ENCODE measurements around the gene CHRNA1. TPM values are rescaled to one million over a fixed set of nuclear protein-coding genes. Genes with fewer than 3 reads are reported as not detected.

The CHRNA1 gene
- total RNA-seq, 1 donor from 2014 or later: 0.41 TPM

DNA sequence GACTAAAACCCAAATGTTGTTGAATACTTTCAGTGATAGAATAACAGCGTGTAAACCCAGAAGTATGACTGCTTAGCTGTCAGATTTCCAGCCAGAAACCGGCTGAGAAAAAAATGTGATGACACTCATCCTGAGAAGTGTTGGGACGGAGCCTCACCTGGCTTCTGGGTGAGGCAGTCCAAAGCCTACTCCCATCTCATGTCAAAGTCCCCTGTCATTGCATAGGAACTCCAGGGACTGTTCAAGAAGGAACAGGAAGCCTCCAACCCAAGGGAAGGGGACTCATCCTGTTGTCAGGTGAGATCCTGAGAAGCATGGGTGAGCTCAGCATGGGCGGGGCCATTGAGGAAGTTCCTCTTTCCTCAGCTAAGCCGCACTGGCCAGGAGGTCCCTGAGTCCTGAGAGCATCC, 11.3 kb upstream of the CHRNA1 start:
- peak; percentile 19 for DNase-seq (ENCODE audit: low spot score)

DNA sequence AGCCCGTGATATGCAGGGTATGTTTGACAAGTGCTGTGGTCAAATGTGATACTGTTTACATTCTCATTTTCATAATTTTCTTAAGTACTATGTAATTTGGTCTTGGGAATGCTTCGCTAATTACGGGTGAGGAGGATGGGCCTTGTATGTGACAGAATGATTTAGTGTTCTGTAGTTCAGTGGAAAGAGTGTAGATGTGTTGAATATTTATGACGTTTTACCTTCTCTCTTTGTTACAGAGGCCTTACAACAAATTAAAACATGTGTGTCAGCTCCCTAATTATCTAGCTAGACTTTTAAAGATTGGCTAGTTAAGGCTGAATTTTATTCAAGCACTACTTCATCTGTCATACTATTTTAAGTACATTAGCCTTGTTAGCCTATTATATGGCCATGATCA, 10.6 kb upstream of the CHRNA1 start:
- DNase-seq (ENCODE audit: low spot score): no peak
- Mint-ChIP-seq H3K27ac (ENCODE audit: unreplicated experiment) (no peak overlapping the region), H3K27me3 (ENCODE audit: unreplicated experiment) (peaks cover 4% of the 10 kb centered on the region), H3K36me3 (ENCODE audit: low read depth, unreplicated experiment) (no peaks in the 10 kb centered on the region), H3K4me1 (ENCODE audit: unreplicated experiment) (peaks cover 42% of the 10 kb centered on the region), H3K9me3 (ENCODE audit: unreplicated experiment) (no peaks in the 10 kb centered on the region), H3K4me3 (ENCODE audit: unreplicated experiment) (no peak overlapping the region)
- TF ChIP-seq, protein P1, sequence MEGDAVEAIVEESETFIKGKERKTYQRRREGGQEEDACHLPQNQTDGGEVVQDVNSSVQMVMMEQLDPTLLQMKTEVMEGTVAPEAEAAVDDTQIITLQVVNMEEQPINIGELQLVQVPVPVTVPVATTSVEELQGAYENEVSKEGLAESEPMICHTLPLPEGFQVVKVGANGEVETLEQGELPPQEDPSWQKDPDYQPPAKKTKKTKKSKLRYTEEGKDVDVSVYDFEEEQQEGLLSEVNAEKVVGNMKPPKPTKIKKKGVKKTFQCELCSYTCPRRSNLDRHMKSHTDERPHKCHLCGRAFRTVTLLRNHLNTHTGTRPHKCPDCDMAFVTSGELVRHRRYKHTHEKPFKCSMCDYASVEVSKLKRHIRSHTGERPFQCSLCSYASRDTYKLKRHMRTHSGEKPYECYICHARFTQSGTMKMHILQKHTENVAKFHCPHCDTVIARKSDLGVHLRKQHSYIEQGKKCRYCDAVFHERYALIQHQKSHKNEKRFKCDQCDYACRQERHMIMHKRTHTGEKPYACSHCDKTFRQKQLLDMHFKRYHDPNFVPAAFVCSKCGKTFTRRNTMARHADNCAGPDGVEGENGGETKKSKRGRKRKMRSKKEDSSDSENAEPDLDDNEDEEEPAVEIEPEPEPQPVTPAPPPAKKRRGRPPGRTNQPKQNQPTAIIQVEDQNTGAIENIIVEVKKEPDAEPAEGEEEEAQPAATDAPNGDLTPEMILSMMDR (IDR thresholded peaks at IDR 0.05; ENCODE audit: unreplicated experiment): no peak

More for the DNA sequence above, 11.3 kb upstream of the CHRNA1 start:
- Mint-ChIP-seq H3K27me3 (ENCODE audit: unreplicated experiment) (peaks cover 4% of the 10 kb centered on the region), H3K4me1 (ENCODE audit: unreplicated experiment) (peaks cover 42% of the 10 kb centered on the region), H3K27ac (ENCODE audit: unreplicated experiment) (no peak overlapping the region), H3K9me3 (ENCODE audit: unreplicated experiment) (no peaks in the 10 kb centered on the region), H3K36me3 (ENCODE audit: low read depth, unreplicated experiment) (peaks cover 3% of the 10 kb centered on the region), H3K4me3 (ENCODE audit: unreplicated experiment) (no peak overlapping the region)
- TF ChIP-seq, protein P1 (IDR thresholded peaks at IDR 0.05; ENCODE audit: unreplicated experiment): no peak

DNA sequence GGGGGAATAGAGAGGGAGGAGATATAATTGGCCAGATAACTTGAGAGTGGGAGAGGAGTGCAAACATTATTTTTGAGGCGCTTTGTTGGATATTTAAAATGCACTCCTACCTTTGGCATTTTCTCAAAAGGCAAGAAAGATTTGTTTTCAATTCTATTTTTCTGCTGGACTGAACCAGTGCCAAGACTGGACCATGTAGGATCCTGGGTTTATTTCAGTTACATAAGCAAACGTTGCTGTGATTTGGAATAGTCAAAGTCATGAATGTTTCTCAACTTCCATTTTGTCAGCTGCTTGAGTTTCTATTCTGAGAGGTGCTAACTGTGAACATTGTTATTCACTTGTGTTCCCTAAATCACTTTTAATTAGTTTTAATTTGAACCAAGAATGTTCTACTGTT, 8.9 kb upstream of the CHRNA1 start:
- H3K27ac Mint-ChIP-seq (ENCODE audit: unreplicated experiment): no peak overlapping the region
- H3K4me1 Mint-ChIP-seq (ENCODE audit: unreplicated experiment): peaks cover 29% of the 10 kb centered on the region
- no peaks in the 10 kb centered on the region for H3K27me3 Mint-ChIP-seq (ENCODE audit: unreplicated experiment)
- no peak overlapping the region for H3K4me3 Mint-ChIP-seq (ENCODE audit: unreplicated experiment)
- H3K36me3 Mint-ChIP-seq (ENCODE audit: low read depth, unreplicated experiment): no peaks in the 10 kb centered on the region
- no peak for DNase-seq (ENCODE audit: low spot score)
- no peaks in the 10 kb centered on the region for H3K9me3 Mint-ChIP-seq (ENCODE audit: unreplicated experiment)
- TF ChIP-seq, protein P1 (IDR thresholded peaks at IDR 0.05; ENCODE audit: unreplicated experiment): no peak

DNA sequence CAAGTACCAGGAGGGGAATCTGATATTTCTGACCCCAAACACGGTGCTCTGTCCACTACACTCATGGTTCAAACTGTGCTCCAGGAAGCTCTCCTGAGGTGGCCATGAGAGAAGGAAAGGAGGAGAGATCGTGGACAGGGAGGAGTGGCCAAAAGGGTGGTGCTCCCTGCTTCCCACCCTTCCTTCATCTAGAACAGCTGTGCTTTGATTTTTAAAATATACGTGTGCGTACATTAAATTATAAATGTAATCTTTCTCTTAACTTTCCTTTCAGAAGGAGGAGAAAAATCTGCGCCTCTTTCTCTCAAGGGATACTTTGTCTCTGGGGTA, 8.2 kb upstream of the CHRNA1 start:
- no peaks in the 10 kb centered on the region for H3K9me3 Mint-ChIP-seq (ENCODE audit: unreplicated experiment)
- no peak overlapping the region for H3K4me3 Mint-ChIP-seq (ENCODE audit: unreplicated experiment)
- DNase-seq (ENCODE audit: low spot score): no peak
- no peaks in the 10 kb centered on the region for H3K27me3 Mint-ChIP-seq (ENCODE audit: unreplicated experiment)
- peaks cover 22% of the 10 kb centered on the region for H3K4me1 Mint-ChIP-seq (ENCODE audit: unreplicated experiment)
- TF ChIP-seq, protein P1 (IDR thresholded peaks at IDR 0.05; ENCODE audit: unreplicated experiment): no peak
- H3K36me3 Mint-ChIP-seq (ENCODE audit: low read depth, unreplicated experiment): no peaks in the 10 kb centered on the region
- H3K27ac Mint-ChIP-seq (ENCODE audit: unreplicated experiment): no peak overlapping the region

DNA sequence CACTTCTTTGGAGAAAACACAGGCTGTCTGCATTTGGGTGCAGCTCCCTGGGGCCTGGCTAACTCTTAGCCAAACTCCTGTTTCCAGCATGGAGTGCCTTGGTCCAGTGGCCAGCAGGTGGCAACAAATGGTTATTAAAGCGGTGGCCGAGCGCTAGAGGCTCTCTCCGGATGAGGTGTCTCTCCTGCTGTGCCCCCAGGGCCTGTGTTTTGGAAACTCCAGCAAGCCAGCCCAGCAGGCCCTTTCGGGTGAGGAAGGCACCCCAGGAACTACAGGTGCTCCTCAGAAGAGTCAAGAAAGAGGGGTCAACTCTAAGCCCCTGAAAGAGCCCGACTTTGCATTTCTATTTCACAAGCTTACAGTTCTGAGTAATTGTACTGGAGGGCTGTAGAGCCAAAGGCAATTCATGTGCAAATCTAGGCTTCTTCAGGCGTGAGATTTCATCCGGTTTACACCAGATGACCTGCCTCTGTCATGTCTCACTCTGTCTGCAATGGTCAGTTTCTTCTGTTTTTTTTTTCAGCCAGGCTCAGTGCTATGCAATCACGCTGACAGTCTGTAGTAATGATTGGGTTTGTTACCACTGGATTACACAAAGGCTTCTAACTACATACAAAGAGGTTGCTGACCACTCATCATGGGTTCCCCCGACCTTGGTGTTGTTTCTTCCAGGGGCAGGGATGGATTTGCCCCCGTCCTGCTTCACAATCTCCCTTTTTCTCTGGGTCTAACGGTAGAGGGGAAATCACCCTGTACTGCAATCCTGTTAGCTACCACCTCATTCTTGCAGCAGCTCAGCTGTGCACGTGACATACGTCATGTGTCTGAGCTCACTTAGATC, 7.6 kb upstream of the CHRNA1 start:
- Mint-ChIP-seq H3K27ac (ENCODE audit: unreplicated experiment) (no peak overlapping the region), H3K4me3 (ENCODE audit: unreplicated experiment) (no peak overlapping the region), H3K9me3 (ENCODE audit: unreplicated experiment) (no peaks in the 10 kb centered on the region), H3K27me3 (ENCODE audit: unreplicated experiment) (no peaks in the 10 kb centered on the region), H3K36me3 (ENCODE audit: low read depth, unreplicated experiment) (no peaks in the 10 kb centered on the region), H3K4me1 (ENCODE audit: unreplicated experiment) (peaks cover 19% of the 10 kb centered on the region)
- TF ChIP-seq, protein P1 (IDR thresholded peaks at IDR 0.05; ENCODE audit: unreplicated experiment): peak; percentile 67
- DNase-seq (ENCODE audit: low spot score): peak; percentile 78

All from endothelial cell (in vitro differentiated cells).